HG03442 (cell line): ENCODE measurements around the gene CELF4.

Source experiments
- ATAC-seq: cut with Tn5 transposase; IDR thresholded peaks from one replicate; pipeline ENCODE4 v1.9.1; 2021; ENCODE audit warnings: mild to moderate bottlenecking, moderate library complexity; ENCODE audit not compliant: unreplicated experiment

The CELF4 gene

DNA sequence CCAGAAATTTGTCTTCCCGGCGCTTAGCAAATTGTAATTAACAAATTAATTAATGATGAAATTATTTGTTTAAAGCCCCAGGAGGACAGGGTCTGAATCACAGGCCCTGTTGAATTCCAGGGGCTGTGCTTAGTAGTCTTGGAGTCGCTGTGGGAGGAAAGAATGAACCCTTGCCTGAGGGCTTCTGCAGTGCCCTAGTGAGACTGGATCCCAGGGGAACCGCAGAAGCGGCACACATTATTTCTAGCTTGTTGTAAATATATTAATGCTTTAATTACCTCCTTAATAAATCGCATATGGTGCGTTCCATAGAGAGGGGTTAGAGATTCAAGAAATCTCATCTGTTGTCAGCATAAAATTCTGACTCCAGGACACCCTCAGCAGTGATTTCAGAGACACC lies 235.4 kb downstream of the CELF4 start:
- no peak for ATAC-seq

DNA sequence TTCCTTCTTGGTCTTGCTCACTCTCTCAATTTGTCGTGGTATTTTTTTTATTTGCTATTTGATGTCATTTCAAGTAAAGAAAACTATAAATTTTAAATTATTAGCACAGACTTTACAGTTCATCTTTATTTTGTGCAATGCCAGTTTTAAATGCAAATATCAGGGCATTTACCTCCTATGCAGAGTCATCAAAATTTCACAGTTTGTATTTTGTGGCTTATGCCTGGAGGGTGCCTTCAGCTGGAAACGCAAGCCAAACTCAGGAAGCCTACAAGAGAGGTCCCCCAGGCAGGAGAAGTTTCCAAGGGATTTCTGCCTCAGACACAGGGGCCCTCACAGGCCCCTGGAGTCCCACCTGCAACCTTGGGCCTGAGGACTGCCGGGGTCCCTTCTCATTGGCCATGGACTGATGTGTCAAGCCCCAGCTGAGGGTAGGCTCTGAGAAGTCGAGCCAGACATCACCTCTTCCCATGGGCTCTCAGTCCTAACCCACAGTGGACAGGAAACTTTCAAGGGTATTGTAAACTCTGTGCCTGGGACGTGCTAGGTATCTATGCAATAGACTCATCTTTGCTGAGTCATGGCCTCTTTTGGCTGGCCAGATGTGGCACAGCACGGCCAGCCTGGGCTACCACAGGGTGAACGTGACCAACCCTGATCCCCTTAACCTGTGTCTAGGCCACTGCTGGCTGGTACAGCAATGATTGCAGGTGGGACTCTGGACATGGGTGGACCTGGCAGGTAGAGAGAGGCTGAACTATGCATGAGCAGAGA lies 236.5 kb downstream of the CELF4 start:
- no peak for ATAC-seq

DNA sequence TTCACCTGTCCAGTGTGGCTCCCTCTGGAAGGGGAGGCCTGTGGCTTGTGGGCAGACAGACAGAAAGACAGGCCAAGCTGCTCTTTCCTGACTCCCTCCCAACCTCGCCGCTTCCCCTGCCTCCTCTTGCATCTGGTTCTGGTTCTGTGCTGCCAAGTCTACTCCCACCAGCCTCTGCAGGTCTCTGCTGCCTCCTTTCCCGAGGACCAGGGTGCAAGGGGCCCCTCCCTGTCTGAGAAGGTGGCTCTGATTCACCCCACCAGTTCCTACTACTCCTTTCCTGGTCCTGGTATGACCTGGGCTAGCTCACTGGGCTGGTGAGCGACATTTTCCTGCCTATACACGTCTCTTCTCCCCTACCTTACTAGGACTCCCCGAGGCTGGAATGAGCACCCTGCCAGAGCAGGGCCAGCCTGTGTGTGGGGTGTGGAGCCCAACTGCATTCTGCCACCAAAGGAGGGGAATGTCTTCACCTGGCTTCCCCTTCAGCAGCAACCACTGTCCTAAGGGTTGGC lies 238.5 kb downstream of the CELF4 start:
- ATAC-seq: no peak

DNA sequence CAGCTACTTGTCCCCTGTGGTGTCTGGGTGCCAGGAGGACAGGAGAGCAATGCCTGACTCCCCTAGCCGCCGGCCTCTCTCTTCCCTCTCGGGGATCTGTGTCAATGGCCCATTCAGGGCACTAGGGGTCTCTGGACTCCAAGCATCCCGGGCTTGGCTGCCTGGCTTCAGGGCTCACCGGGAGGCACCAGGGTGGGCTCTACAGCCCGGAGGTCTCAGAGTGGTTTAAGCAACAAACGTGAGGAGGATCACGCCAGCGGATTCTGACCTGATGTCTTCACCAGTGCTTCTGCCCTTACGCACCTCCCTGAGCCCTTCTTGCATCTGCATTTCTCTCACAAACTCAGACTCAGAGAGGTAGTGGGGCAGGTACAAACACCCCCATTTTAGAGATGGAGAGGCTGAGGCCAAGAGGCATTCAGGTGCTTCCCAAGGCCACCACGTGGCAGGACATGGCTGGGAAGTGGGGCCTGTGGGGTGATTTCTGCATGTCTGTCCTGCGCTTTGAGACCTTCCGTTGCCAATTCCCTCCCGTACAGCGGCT lies 243.0 kb downstream of the CELF4 start:
- peak; percentile 85 for ATAC-seq

DNA sequence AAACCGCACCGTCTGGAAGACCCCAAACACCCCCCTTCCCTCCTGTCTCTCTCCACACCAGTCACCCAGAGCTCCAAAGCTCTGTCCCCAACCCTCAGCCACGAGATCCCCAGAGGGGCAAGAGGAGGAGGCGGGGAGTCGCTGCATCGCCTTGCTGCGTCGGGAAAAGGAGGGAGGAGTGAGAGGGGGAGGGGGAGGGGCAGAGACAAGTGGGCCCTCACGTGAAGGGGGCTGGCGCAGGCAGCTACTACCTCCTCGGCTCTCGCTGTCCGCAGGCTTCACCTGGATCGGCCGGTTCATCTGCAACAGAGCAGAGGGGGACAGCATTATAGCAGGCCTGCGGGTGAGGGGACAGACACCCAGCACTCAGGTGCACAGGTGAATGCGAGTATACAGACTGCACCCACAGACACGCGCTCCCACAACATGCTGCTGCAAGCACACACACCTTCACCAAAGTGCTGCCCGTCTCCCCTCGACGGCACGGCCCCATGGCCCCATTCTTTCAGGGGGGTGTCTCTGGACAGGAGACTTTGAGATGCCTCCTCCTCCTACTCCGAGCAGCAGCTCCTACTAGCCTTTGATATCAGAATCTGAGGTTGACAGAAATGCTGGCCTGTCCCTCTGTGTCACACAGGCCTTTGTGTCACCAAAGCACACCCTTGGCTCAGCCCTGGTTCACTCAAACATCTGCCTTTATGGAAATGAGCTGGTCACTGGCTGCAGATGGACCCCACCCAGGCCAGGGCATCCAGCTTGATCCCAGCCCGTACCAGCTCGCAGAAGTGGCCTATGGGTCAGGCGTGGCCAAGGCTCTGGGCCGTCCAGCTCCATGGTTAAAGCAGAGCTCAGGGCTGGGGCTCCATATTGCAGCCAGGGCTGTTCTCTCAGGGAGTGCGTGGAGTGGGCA lies 243.8 kb downstream of the CELF4 start:
- no peak for ATAC-seq

DNA sequence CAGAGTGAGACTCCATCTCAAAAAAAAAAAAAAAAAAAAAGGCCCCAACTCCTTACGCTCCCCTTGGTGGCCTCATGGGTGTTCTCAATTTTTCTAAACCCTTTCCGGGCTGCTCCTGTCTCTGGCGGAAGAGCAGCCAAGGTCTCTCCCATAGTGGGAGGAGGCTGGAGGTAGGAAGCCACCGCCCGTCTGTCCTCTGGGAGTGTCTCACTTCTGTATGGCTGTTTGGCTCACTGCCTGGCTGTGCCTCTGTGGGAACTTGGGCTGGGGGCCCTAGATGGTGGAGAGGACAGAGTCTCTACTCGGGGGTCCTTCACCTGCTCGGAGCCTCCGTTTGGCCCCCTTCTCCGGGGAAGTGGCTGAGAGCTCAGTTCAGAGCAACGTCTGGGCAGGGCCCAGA lies 245.3 kb downstream of the CELF4 start:
- ATAC-seq: no peak

DNA sequence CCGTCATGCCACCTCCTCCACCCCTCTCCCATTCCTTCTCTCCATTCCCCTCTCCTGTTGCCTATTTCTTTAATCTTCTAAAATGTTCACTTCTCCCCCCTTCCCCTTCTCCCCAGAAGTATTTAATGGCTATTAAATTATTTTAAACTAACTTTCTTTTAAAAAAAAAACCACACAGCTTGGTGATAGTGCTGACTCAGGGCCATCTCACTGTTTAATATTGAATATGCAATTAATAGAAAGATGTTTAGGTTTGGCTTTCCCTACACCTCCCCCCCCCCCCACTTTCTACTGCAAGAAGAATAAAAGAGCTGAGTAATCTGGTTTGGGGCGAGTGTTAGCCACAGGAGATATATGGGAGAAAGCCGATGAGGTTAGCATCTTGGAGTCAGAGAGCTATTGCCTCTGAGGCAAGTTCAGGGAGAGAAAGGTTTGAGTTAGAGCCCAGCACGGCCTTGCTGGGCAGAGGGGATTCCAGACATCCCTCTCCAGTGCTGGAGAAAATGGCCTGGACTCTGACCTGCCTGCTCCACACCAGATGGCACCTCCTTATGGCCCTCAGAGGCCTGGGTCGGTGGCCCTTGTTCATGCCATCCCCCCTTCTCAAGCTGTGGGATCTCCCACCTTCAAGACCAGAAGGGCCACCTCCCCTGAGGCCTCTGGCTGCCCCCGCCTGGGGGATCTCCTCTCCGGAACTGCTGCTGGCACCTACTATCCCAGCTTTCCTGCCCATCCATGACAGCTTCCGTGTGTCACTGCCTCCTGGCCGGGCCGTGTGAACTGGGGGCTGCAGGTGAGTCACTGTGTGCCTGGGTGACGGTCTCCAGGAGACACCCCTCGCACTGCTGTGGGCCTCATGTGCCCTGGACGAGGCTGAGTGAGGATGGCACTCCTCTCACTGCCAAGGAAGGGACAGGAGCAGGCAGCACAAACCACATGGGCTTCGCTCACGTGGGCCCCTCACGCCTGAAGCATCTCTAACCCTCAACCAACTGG lies 246.9 kb downstream of the CELF4 start:
- no peak for ATAC-seq

DNA sequence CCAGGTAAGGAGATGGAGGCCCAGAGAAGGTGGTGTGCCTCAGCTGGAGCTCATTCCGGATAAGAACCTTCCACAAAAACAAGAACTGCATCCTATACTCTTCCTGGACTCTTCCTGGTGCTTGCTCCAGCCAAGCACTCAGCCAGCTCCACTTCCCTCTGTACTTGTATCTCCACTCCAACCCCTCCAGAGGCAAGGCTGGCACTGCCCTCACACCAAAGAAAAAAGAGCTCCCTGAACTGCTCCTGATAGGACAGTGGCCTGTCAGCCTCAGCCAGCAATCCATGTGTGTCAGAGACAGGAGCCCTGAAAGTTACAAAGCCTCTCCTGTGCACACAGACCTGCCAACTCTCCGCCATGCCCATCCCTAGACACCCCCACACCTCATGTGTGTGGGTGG lies 248.1 kb downstream of the CELF4 start:
- ATAC-seq: no peak

DNA sequence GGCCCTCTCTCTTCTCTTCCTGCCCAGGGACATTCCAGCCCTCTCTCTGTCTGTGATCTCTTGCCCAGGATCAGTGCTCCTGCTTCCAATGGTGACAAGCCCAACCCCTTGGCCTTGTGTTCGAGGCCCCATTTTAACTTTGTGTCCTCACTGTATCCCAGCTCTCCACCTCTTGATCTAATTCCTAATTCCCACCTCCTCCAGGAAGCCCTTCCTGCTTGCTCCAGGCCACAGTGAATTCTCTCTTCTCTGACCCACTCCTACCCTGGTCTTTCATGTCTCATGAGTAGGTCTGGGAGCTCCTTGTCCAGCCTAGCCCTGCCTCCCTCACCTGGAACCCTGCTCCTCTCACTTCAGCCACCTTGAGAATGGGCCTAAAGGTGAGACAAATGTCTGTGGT lies 249.1 kb downstream of the CELF4 start:
- no peak for ATAC-seq

DNA sequence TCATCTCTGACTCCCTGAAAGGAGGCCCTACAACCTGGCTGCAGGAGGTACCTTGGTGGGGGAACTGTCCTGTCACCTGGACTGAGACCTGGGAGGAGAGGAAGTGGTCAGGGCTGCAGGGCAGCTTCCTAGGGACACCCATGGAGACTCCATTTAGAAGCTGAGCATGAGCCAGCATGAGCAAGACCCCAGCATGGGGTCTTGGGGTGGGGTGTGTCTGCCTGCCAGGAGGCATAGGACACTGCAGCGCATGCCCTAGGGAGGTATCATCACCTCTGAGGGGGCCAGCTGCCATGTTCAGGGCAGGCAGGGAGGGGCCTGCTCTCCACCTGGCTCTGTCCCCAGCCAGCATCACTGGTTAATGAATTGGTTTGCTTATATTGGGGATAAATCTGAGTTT lies 249.7 kb downstream of the CELF4 start:
- ATAC-seq: no peak

DNA sequence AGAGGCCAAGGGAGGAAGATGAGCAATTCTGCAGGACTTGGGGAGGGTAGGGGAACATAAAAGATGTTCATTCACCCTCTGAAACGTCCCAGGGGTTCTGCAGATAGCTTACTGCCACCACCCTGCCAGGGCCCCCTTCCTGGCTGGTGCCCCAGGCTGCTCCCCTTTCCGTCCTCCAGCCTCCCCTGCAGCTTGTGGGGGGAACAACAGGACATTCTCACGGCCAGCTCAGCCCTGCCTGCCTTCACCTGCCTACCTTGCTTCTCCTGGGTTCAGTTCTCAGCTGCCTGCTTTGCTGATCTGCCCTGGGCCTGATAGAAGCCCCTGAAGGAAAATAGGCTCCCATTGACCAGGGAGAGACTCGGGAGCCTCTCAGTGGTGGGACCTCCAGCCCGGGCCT lies 251.1 kb downstream of the CELF4 start:
- ATAC-seq: no peak

DNA sequence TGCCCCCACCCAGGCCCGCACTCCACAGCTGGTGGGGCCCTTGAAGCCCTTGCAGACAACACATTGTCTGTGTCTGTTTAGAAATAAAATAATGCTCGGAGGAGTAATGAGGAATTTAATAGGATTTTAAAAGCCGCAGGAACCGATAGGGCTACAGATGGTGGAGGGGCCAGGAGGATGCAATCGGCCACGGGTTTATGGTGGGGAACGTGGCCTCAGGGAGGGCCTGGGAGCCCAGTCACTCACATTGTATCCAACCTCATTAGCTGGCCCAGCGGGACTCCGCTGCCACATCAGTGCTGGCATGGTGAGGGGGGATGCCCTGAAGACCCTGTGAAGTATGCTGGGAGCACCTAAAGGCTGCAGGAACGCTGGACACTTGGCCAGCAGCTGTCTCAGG lies 252.0 kb downstream of the CELF4 start:
- no peak for ATAC-seq

DNA sequence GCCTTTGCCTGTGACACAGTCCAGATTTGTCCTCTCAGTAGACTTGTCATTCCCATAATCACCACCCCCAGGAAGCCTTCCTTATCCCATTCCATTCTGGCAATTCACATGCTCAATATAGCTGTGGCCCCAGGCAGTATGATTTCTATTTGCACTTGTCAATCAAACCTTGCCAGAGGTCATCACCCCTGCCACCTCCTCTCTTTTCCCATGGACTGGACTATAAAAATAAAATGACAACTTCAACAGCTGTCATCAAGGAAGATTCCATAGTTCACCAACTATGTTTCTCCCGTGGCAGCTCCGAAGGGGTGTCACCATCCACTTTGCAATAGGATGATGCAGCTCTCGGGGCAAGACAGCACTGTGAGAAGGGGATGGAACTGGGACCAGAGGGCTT lies 255.7 kb downstream of the CELF4 start:
- ATAC-seq: no peak

DNA sequence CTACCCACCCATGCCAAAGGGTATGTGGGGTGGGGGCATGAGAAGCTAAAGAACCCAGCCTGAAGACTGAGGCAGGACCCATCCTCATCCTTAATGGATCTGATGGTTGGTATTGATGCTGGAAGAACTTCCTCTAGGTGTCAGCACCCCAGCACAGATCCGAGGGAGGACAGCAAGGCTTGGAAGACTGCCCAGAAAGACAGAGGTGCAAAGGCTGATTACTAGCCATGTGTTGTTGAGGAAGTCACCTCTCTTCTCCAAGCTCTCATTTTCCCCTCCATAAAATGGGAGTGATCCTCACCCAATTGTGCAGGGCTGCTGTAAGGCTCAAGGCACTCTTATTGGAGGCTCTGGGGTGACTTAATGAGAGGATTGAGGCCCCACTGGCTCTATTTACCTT lies 256.5 kb downstream of the CELF4 start:
- no peak for ATAC-seq

DNA sequence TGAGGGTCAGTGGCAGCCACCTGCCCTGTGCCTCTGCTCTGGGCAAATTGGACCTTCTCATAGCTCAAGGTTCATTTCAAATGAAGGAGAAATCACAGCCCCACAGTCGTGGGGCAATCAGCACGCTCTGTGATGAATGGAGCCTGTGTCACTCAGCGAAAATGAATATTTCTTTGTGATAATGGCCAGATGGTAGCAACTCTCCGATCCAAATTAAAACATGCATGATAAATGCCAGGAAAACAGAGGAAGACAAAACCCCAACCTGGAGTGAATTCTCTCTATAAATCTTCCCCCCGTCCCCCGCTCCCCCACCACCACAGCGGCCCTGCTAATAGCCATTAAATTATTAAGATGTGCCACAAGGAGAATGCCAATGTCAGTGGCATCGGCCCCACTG lies 258.4 kb downstream of the CELF4 start:
- no peak for ATAC-seq

DNA sequence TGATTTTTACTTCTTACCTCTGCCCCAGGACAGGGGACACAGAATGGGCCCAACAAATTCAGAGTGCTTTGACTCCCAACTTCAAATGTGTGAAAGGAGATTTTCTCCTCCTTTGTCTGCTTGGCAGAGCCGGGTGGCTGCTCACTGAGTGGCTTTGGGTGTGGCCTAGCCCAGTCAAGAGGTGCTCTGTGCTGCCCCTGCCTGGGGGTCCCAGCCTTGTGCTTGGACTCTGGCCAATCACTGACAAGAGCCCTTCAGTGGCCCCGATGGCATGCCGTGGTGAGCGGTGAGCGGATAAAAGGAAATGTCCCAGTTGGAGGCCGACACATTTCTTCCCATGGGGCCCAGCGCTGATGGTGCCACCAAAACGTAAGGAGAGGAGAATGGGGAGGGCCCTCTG lies 259.2 kb downstream of the CELF4 start:
- ATAC-seq: no peak

DNA sequence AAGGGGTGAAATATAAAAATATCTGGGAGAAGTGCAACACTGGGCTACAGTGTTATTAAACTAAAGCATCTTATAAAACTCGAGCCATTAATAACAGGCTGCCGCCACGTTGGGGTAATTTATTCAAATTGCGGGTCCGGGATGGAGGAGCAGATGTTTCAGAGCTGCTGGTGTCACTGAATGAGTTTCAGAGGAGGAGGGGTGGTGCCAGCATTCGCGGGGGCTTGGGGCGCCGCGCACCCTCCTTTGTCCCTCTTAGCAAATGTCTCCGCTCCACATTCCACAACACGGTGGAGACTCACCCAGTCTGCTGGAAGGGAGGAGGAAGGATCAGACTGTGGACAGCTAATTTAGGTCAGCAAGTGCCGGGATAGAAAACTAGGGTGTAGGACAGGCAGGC lies 260.5 kb downstream of the CELF4 start:
- ATAC-seq: no peak

DNA sequence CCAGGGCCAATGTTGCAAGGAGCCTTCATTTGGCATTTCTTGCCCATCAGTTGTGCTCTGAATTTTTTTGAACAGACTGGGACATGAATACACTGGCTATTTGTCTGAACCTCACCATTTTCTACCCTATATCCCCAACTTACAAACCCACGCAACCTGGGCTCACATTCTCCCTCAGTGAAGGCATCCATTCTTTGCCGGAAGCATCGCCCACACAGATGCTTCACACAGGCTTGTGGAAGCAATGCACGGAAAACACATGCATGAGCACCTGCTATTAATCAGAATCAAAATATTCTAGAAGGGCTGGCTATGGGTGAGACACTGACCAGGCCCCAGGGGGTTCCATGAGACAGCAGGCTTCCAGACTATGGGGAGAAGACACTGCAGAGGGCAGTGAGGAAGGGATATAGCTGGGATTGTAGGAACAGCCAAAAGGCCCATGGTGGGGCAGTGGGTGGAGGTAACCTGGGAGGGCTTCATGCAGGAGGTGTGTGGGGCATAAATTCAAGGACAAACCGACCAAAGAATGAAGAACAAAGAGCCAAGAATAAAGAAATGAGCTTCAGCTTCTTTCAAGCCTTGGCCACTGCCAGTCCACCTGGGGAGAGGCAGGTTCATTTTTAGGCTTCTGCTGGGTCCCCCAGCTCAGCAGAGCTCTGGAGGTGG lies 261.5 kb downstream of the CELF4 start:
- no peak for ATAC-seq

DNA sequence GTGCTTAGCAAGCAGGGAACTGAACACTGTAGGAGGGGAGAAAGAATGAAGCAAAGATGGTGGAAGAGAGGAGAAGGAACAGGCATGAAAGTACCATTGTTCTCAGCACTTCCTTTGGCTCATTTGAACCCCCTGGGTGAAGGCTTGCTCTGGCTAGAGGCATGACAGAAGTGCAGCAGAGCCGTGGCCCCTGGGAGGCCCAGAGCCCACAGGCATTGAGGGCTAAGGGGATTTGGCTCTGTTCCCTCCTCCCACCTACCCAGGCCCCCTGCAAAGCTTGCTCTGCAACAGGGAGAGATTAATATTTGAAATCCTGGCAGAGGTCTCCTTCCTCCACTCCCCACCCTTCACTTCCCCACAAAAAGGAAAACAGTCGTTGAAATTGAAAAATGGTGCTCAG lies 262.6 kb downstream of the CELF4 start:
- no peak for ATAC-seq

DNA sequence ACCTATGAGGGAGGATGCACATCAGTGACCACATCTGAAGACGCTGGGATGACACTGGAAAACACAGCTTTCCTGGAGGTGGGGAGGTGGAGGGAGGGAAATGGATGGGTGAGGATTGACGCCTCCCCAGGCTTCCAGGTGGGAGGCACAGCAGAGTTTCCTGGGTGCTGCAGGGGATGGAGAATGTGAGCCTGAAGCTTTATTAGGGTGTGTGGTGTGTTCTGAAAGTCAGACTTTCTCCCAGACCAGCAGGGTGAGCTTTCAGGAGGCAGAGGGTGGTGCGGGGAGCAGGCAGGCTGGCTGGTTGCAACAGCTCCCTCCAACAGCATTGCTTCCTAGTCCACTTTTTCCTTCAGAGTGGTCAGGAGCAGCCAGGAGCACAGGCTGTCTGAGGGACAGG lies 263.1 kb downstream of the CELF4 start:
- no peak for ATAC-seq
